HepG2 (cell line): ENCODE data around the gene DIAPH1. TPM values are rescaled to one million over a fixed set of nuclear protein-coding genes. Genes with fewer than 3 reads are reported as not detected.

Experiments
- ATAC-seq: fragments of 200-7000 bp; cut with Tn5 transposase; 3 replicates; pipeline ENCODE4 v1.9.1; 2020; ENCODE audit warnings: mild to moderate bottlenecking, moderate library complexity
- BruUV-seq: library from RNA; stranded (reverse); fragments of 400-500 nt; replicated peaks from 2 replicates; lab custom pipeline; 2021; lab: Mats Ljungman, UMichigan
- CTCF ChIA-PET: fragments of 300-600 bp; formaldehyde crosslinking; extraction: SDS; loops from one replicate; lab custom pipeline; 2021; ENCODE audit warnings: low total read pairs, inconsistent platforms, low intra/inter-chr PET ratio; lab: Yijun Ruan, JAX
- POLR2A ChIA-PET: fragments of 350-600 bp; sonication (Branson Sonifier 250); formaldehyde crosslinking; loops from one replicate; lab custom pipeline; 2020; ENCODE audit warnings: antibody characterized with exemption, inconsistent platforms; lab: Yijun Ruan, JAX
- DNase-seq: peaks from one replicate; pipeline ENCODE4 v3.0.0-alpha.2; 2015; ENCODE audit warnings: low spot score
- FAIRE-seq: peaks from 3 replicates; lab custom pipeline; 2011; peaks lifted over from hg19 to GRCh38; lab: Jason Lieb, UNC
- H2AFZ ChIP-seq: one replicate; pipeline ENCODE4 v1.6.1; 2011; ENCODE audit warnings: low read length, inconsistent platforms
- H3K27ac ChIP-seq: fragments of 300-600 bp; 3 replicates; pipeline ENCODE4 v1.8.0; 2011; ENCODE audit warnings: mixed run types, mild to moderate bottlenecking, mixed read lengths, low read length, inconsistent platforms; ENCODE audit not compliant: insufficient read depth; ENCODE audit errors: extremely low read length
- H3K27me3 ChIP-seq, 2 experiments: fragments of 200-600 bp in 1 of 2; 2 replicates in 1 of 2; 3 replicates in 1 of 2; pipeline versions ENCODE4 v1.6.0 to v1.8.0; 2011; ENCODE audit warnings: low read length in 2 of 2, mild to moderate bottlenecking in 2 of 2, moderate library complexity in 2 of 2, inconsistent platforms in 1 of 2; ENCODE audit not compliant: insufficient read depth in 2 of 2, control insufficient read depth in 1 of 2
- H3K36me3 ChIP-seq, 2 experiments: fragments of 200-600 bp in 1 of 2; replicated peaks in 1 of 2; 2 replicates in 1 of 2; 3 replicates in 1 of 2; pipeline versions ENCODE4 v1.5.1 to v1.8.0; 2011; ENCODE audit warnings: low read length in 2 of 2, inconsistent platforms in 1 of 2; ENCODE audit not compliant: insufficient read depth in 2 of 2, control insufficient read depth in 1 of 2
- H3K4me1 ChIP-seq: 2 replicates; pipeline ENCODE4 v1.5.1; 2012; ENCODE audit warnings: low read length, inconsistent platforms; ENCODE audit not compliant: insufficient read depth
- H3K4me2 ChIP-seq: 2 replicates; pipeline ENCODE4 v1.6.0; 2011; ENCODE audit warnings: low read depth, low read length, inconsistent platforms
- H3K4me3 ChIP-seq, 3 experiments: fragments of 200-600 bp in 1 of 3; sonication (generic), shearing (Covaris generic) in 1 of 3; replicated peaks in 1 of 3; 2 replicates each; pipeline ENCODE4 v1.5.1; 2011 to 2016; ENCODE audit warnings: low read length in 3 of 3, inconsistent platforms in 2 of 3, low read depth in 2 of 3, mild to moderate bottlenecking in 2 of 3, control low read depth in 1 of 3, mixed read lengths in 1 of 3; ENCODE audit not compliant: insufficient read depth in 1 of 3
- H3K79me2 ChIP-seq: one replicate; pipeline ENCODE4 v1.6.1; 2011; ENCODE audit warnings: low read length, inconsistent platforms; ENCODE audit not compliant: insufficient read depth
- H3K9ac ChIP-seq: 2 replicates; pipeline ENCODE4 v1.6.0; 2011; ENCODE audit warnings: mild to moderate bottlenecking, low read depth, low read length, inconsistent platforms; ENCODE audit not compliant: insufficient read depth
- H3K9me3 ChIP-seq: 2 replicates; pipeline ENCODE4 v1.5.1; 2012; ENCODE audit warnings: mild to moderate bottlenecking, low read length
- H4K20me1 ChIP-seq: 2 replicates; pipeline ENCODE4 v1.6.0; 2011; ENCODE audit warnings: inconsistent platforms, mild to moderate bottlenecking, low read length, moderate library complexity; ENCODE audit not compliant: insufficient read depth
- GLMP ChIP-seq: sonication (generic); formaldehyde crosslinking; IDR thresholded peaks from 2 replicates; pipeline ENCODE4 v1.9.0; 2021; ENCODE audit warnings: missing genetic modification reagents, mild to moderate bottlenecking, borderline replicate concordance
- HIVEP1 ChIP-seq: sonication (generic); formaldehyde crosslinking; IDR thresholded peaks from 2 replicates; pipeline ENCODE4 v1.4.0; 2020; ENCODE audit warnings: mild to moderate bottlenecking, missing genetic modification reagents
- POLR2G ChIP-seq: fragments of 200-400 bp; formaldehyde crosslinking; IDR thresholded peaks from 2 replicates; pipeline ENCODE4 v1.6.1; 2018; ENCODE audit warnings: mild to moderate bottlenecking, low read depth, low read length, moderate library complexity
- YEATS2 ChIP-seq: sonication (generic); formaldehyde crosslinking; IDR thresholded peaks from 2 replicates; pipeline ENCODE4 v1.4.0; 2020; ENCODE audit warnings: missing genetic modification reagents, borderline replicate concordance
- ZNF446 ChIP-seq: sonication (generic); formaldehyde crosslinking; IDR thresholded peaks from 2 replicates; pipeline ENCODE4 v1.5.0; 2020; ENCODE audit warnings: mild to moderate bottlenecking, missing genetic modification reagents
- ZNF558 ChIP-seq: sonication (generic); formaldehyde crosslinking; IDR thresholded peaks from 2 replicates; pipeline ENCODE4 v1.9.0; 2022; ENCODE audit warnings: mild to moderate bottlenecking, missing genetic modification reagents, borderline replicate concordance
- WGBS: methylation state at CpG from one replicate; pipeline ENCODE4 v1.1.6; 2017; ENCODE audit warnings: low lambda C conversion rate; 5-methylcytosine and 5-hydroxymethylcytosine counted together
- in situ Hi-C: cut with HindIII; loops from 2 replicates; pipeline ENCODE4 v1.10.0; 2017; ENCODE audit warnings: low pct_unique_long_range_greater_than_20kb; ENCODE audit not compliant: extremely low pct_ligation_motif_present
- intact Hi-C: fragments of 100-400 bp; cut with micrococcal nuclease; formaldehyde crosslinking; loops from one replicate; pipeline ENCODE4 v1.10.0; 2022; ENCODE audit not compliant: unreplicated experiment
- polyA plus RNA-seq, 8 experiments: library from polyadenylated mRNA; depleted of rRNA in 3 of 8; stranded (reverse) in 7 of 8; unstranded in 1 of 8; fragments of >200 nt; fragmentation: Illumina TruSeq in 4 of 8; extraction: Trizol in 4 of 8; gene quantifications; 2 replicates each; pipeline versions ENCODE4 v1.2.1 to v1.2.3, GENCODE V29; 2011 to 2016; ENCODE audit warnings: low read depth in 4 of 8, missing spikeins in 1 of 8, mixed read lengths in 1 of 8; ENCODE audit not compliant: insufficient read depth in 1 of 8
- total RNA-seq, 5 experiments: library from RNA; depleted of rRNA; stranded (reverse); fragments of >200 nt; fragmentation: Illumina TruSeq; extraction: Trizol; gene quantifications; 2 replicates each; pipeline ENCODE4 v1.2.3, GENCODE V29; 2016; ENCODE audit warnings: low read depth in 1 of 5
- TF ChIP-seq, protein P1 (sequence below): IDR thresholded peaks from 2 replicates; pipeline ENCODE4 v1.6.1; 2016

Gene DIAPH1
- total and polyA plus RNA-seq, 2 of the 13 experiments (the other 11 are each of a cell fraction or from before 2014, with no cell fraction given) = 25.1 to 33.9 TPM

DNA sequence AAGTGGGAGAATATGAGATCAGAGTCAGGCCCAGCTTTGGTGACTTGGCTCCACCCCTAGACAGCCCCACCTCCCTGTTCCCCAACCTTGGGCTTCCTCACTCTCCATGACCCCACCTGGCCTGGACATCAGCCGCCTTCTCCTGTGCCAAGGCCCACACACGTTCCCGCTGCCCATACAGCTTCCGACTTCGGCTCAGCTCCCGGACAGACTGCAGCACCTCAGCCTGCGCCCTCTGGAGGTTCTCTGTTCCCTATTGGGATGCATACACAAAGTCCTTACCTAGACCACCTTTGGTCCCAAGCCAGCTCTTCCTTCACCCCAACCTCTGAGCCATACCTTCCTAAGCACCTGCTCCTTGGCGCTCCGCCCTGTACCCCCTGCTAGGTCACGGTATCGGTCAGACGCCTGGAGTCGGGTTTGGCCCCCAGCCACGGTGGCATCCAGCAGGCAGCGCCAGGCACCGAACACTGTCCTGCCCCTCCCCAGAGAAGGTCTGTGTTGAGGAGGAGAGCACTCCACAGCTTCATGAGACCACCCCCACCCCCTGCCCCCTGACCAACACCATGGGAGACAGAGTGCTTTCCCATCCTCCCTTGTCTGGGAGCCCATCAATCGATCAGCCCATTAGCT, 30.4 kb upstream of the DIAPH1 start:
- no peak for ATAC-seq
- no peak for DNase-seq
- Histone ChIP-seq H3K27ac (no peak overlapping the region), H3K4me1 (peaks cover 17% of the 10 kb centered on the region), H3K79me2 (no peaks in the 10 kb centered on the region), H4K20me1 (no peaks in the 10 kb centered on the region), H3K9ac (no peak overlapping the region), H3K4me3 (no peak overlapping the region), H3K36me3 (peaks cover 0 to 7% of the 10 kb centered on the region in 2 experiments; a peak in 1 of 5 replicates), H3K9me3 (no peaks in the 10 kb centered on the region), H2AFZ (no peak overlapping the region), H3K27me3 (peaks cover 0 to 3% of the 10 kb centered on the region in 2 experiments; a peak in 2 of 5 replicates), H3K4me2 (no peak overlapping the region)
- intact Hi-C loops (no loop called here), in situ Hi-C loops (no loop called here)
- TF ChIP-seq ZNF558 (no peak), YEATS2 (CRISPR knock-in tag) (no peak), GLMP (no peak), ZNF446 (CRISPR knock-in tag) (no peak)
- TF ChIP-seq, protein P1, sequence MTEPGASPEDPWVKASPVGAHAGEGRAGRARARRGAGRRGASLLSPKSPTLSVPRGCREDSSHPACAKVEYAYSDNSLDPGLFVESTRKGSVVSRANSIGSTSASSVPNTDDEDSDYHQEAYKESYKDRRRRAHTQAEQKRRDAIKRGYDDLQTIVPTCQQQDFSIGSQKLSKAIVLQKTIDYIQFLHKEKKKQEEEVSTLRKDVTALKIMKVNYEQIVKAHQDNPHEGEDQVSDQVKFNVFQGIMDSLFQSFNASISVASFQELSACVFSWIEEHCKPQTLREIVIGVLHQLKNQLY (CRISPR knock-in tag) = no peak
- no peak for FAIRE-seq
- WGBS = 97% methylated on average over 17 of the region's 17 CpGs
- CTCF ChIA-PET = no interaction called here
- POLR2A ChIA-PET = no interaction called here
- no TSS peak for BruUV-seq

- TSS peak; percentile 21 for BruUV-seq
- ATAC-seq = no peak
- Histone ChIP-seq H4K20me1 (no peaks in the 10 kb centered on the region), H3K9ac (no peak overlapping the region)
- TF ChIP-seq POLR2G (0 out of 2 replicates have a peak, but pooled peaks have one; percentile 5), HIVEP1 (CRISPR knock-in tag) (no peak)
- TF ChIP-seq, all 625 proteins: peak for 1
- peaks cover 17% of the 10 kb centered on the region for H3K4me1 ChIP-seq
- peaks cover 0 to 10% of the 10 kb centered on the region in 2 experiments; a peak in 1 of 5 replicates for H3K36me3 ChIP-seq
- H3K4me2 ChIP-seq = no peak overlapping the region
- H2AFZ ChIP-seq = no peak overlapping the region
- in situ Hi-C loops = no loop called here
- DNase-seq (no peak), FAIRE-seq (no peak)
- POLR2A ChIA-PET = interaction anchor here (2.3 kb wide), 1 partner anchor 11 kb away, joined by 9 read pairs; the partner anchor contains the start of genes HDAC3 and RELL2
- no peaks in the 10 kb centered on the region for H3K79me2 ChIP-seq
- no CpG with 5 or more reads among the region's 3 CpGs for WGBS
- intact Hi-C loops = no loop called here
- H3K27ac ChIP-seq = no peak overlapping the region
- H3K4me3 ChIP-seq = no peak overlapping the region
- H3K9me3 ChIP-seq = no peaks in the 10 kb centered on the region
- CTCF ChIA-PET = no interaction called here
- H3K27me3 ChIP-seq = peaks cover 0 to 3% of the 10 kb centered on the region in 2 experiments; a peak in 2 of 5 replicates
These were observed 29.1 kb upstream of the DIAPH1 start for GRCh38 chr5:141647851-141648250.
